Cerebellar cortex (tissue), 1 donor: ENCODE measurements around the gene PAX7.

Experiments
- DNase-seq: peaks from one replicate; pipeline ENCODE4 v3.0.0-alpha.2; 2015; ENCODE audit warnings: low spot score

PAX7 gene

DNA sequence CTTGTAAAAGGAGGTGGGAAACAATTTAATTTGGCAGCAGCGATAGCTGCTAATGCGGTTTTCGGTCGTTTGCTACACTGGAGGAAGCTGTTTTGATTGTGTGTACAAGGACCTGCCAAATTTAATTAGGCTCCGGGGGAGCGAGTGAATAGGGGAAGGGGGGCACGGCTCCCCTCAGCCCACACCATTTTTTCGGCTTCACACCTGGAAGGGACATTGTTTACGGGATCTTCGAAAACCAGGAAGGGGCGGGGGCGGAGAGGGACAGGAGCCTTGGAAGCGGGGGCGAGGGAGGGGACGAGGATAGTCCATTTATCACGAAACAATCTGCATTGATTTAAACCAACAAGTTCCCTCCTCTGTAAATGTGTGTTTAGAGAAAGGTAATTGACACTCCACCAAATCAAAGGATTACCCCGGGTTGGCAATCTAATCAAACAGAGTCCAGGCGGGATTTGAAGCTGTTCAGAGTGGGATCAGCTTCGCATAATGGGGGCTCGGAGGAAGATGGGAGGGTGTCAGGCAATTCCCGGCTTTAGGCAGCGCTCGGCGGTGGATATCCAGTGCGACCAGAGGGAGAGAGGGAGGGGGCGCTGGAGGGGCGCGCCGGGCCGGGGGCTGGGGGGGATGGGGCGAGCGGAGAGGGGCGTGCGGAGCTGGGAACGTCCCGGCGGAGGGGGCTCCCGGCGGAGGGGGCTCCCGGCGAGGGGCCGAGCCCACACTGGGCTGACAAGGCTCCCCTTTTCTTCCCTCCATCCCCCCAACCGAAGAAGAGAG lies 9.8 kb downstream of the PAX7 start:
- DNase-seq, result no peak

DNA sequence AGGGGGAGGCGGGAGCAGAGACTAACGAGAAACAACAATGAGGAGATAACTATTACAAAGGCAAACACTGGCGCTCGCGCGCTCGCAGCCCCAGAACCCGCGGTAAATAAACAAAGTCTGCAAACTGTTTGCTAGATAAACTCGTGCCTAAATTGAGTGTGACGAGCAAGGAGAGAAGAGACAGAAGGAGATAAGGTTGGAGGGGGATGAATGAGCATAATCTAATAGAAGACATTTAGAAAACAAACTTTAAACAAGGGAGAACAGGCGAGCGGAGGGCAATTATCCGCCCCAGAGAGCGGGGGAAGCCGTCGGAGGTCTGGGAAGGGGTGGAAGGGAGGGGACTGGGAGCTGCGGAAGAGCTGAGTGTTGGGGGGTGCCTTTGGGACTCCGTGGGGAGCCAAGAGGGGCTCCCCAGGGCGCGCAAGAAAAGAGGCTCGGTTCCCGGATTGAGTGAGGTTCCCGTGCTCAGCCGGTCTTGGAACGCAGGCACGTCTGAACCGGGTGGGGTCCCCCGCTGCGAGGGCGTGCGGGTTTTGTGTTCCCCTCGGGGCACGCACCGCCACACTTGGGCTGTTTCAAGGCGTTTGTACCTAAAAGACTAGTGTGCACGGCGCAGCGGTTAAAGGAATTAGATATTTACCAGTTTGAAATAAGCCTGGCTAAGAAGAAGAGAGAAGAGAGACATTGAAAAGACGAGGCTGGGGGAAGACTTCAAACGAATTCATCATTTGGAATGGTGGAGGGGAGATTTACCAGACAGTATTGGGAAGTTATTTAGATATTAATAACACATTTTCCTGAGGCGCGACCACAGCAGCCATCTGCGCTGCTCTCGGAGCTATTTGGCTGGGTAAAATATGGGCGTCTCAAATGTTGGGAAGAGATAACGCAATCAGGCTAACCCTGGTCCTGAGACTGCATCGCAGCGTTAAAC lies 10.6 kb downstream of the PAX7 start:
- DNase-seq, result no peak

DNA sequence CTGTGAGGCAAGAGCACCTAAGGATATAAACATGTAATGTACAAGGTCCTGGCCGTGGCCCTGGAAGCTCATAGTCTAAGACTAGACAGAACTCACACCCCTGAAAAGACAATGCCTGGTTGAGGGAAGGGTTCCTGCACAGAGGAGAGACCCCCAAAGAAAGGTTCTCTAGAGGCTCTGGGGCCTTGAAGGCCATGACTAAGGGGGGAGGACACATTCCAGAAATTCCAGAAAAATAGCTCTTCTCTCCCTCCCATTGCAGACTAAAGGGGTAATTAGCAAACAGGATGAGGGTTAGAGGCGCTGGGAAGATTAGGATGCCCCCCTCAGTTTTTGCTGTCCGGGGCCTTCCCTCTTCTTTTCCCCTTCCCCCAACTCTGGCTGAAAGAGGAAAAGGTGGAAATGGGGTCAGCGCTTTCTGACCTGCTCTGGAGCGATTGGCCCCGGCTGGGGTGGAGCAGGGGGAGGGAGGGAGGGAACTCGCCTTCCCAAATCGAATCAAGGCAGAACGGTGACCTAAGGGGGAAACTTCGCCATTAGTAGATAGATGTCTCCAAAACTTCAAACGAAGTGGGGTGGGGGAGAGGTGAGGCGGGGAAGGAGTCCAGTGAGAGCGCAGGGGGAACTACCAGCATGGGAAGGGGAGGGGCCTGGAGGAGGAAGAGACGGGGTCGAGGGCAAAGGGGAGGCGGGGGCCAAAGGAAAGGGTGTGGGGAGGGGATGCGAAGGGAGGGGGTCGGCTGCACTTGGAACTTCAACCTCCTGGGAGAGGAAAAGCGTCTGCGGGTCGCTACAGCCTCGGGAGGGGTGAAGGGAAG lies 11.8 kb downstream of the PAX7 start:
- DNase-seq, result no peak

DNA sequence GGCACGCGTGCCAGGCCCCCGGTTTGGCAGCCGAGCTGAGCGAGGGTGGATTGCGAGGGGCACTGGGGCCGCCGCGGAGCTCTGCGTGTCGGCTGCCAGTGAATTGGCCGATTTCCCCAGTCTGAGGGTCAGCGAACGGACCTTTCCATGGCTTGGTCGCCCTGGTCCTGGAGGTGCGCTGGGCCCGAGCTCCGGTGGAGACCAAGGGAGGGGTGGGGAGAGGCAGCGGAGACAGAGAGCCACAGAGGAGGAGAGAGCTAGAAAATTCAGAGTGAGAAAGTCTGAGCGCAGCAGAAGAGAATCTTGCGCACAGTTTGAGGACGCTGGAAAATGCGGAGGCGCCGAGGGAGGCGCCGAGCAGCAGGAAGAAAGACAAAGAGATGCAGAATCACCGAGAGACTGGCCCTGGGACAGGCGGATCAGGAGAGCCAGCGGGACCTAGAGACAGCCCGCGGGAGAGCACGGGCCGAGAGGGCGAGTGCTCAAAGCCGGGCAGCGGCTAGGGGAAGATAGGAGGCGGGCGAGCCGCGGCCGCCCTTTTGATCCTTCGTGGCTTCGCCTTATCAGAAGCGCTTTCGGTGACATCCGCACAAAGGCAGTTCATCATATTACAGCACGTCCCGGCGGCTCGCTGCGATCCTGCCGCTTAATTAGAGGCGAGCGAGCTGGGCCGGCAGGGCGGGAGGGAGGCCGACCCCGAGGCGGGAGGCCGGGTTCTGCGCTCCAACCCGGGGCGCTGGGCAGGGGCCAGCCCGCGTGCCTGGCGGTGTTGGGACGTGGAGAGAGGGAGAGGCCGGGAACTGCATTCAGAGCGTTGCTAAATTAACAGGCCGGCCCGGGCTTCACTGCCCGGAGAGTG lies 12.7 kb downstream of the PAX7 start:
- DNase-seq, result no peak

DNA sequence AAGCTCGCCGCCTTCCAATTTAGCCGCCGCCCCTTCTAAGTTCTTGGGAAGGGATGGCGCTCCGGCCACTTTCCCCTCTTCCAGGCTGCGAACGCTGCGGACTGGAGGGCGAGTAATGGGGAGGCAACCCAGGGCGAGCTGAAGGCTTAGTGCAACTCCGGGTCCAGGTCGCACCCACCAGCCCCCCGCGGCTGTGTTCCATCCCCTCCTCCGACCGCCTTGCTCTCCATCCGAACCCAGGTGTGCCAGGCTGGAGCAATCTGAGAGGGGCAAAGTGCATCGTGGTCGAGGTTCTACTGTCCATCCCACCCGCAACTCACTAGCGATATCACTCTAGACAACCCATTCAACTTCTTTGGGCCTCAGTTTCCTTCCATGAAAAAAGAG lies 13.4 kb downstream of the PAX7 start:
- DNase-seq, result no peak

DNA sequence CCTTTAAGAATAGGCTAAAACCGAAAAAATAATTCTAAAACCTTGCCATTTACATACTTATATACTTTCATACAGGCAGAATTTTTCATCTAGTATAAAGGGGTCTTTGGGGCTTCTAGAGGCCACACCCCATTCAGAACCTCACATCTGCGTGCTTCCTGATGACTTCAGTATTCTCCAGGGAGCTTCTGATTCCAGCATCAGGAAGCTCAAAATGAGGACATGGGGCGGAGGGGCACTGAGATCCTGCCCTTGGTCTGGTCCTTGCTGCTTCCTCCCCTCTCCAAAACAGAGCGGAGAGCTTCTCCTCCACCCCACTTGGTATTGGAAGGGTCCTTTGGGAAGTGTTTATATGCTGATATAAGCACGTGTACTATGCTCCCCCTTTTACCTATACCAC lies 13.8 kb downstream of the PAX7 start:
- no peak for DNase-seq

DNA sequence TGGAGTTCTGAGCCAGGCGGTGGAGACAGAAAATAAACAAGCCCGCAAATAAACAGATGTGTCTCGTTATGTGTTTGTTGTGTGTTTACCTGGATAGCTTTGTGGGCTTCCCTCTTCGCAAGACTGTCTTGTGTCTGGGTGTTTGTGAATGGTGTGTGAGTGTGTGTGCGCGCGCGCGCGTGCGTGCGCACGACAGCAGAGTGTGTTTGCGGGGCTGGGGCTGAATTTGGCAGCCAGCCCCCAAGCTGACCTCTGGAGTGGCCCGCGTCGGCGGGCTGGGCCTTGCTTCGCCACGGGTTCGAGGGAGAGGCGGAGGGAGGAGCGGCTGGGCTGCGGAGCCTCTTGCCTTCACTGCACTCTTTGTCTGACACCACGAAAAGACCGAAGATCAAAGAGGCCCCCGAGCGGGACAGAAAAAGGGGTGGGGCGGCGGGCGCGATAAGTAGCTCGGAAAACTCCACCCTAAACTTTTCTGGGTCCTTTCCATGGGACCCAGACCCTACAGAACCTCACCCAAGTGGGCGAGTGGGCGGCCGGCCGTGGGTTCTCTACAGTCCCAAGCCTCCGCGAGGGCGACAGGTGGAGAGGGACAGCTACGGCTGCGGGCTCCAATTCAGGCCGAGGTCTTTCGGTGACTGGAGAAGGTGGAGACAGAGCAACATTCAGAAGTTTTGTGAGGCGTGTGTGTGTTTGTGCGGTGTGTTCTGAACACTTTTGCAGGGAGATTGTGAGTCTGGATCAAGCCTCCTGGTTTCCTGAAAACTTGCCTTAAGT lies 14.5 kb downstream of the PAX7 start:
- no peak for DNase-seq

DNA sequence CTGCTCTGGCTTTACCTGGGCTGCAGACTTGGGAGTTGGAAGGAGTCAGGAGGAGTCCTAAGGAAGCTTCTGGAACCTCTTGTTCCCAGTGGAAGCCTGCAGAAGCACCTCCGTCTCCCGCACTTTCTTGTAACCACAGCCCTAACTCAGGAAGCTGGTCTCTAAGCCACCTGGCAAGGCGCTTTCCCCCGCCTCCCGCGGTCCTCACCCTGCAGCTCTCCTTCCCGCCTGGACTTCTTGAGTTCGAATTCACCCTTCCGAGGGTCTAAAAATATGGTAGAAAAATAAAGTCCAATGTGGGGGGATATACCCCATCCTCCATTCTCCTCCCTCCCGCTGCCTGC lies 15.1 kb downstream of the PAX7 start:
- DNase-seq, result no peak

DNA sequence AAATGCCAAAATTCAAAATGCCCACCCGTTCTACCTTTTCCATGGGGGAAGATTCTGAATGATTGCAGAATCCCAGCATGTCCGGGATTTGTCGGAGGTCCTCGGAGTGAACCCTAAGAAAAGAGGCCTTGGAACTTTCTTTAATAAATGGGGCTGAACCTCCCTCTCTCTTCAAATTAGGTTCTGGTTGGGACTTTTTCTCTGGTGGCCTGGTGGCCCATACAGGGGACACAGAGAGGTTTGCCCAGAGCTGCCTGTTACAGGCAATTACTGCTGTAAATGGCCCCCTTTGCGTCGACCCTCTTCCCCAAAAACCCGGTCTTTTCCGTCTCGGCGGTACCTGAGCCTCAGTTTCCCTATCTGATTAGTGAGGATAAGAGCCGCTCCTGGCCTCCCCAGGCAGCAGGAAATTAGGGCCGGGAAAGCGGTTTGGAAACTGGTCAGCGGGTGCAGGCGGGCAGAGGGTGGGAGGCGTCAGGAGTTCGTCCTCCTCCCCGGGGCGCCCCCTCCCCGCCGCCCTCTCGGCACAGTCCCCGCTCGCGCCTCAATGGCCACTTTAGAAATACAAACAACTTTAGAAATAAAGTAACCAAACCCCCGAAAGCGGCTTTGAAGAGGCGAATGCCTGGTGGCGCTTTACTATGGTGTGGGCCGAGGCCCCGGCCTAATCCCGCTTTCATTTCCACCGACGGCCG lies 15.6 kb downstream of the PAX7 start:
- no peak for DNase-seq

- DNase-seq, result no peak
Measured at GRCh38 chr1:18646786-18647410, 16.3 kb downstream of the PAX7 start.

- no peak for DNase-seq
Measured at GRCh38 chr1:18647681-18648214, 17.1 kb downstream of the PAX7 start.

- DNase-seq, result no peak
Measured at GRCh38 chr1:18649693-18650370, 19.2 kb downstream of the PAX7 start.

DNA sequence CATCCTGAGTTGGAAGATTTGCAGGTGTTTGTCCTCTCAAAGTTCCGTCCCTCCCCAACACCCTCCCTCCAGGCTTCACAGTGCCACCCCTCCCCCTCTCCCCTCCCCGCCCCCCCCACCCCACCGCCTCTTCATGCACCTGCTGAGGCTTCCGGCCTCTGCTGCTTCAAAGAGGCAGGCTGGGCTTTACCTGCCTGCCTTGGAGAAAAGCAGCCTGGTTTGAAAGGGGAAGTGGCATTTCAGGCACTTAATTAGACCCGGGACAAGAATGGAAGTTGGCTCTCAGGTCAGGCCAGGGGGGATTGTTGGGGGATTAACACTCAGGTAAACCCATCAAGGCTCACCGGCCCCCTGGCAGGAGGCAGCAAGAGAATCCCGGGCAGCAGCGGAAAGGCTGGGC lies 21.1 kb downstream of the PAX7 start:
- DNase-seq, result no peak

GRCh38 chr1:18652791-18653190 lies 22.1 kb downstream of the PAX7 start:
- no peak for DNase-seq

DNA sequence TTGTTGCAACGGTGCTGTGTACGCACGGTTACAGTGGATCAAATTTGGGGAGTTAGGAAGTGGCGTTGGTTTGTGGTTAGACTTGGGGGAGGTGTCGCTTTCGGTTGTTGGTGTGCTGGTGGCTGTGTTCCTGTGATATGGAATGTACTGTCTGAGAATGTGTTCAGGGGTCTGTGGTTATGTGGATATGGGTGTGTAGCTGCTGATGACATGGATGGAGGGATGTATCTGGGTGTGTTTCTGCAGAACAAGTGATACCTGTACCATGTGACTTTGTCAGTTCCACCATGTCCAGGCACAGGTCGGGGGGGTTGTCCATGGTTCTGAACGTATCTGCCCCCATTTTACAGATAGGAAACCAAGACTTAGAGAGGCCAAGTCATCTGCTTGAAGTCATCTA lies 22.7 kb downstream of the PAX7 start:
- DNase-seq, result no peak

DNA sequence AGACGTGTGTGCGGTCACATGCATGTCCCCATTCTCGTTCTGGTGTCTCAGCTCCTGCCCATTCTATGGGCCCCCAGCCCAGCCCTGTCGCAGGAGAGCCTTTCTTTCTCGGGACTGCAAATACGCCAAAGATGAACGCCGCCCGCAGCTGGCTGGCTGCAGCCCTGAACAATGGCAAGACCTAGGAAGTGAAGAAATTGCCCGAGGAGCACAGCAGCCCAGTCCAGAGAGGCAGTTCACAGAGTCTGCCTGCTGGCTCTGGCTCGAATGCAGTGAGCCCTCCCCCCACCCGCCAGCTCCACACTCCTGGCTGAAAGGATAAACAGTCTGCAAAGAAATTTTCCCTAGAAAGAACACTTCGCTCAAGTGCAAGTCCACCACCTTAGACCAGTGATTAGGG lies 23.3 kb downstream of the PAX7 start:
- DNase-seq, result no peak

DNA sequence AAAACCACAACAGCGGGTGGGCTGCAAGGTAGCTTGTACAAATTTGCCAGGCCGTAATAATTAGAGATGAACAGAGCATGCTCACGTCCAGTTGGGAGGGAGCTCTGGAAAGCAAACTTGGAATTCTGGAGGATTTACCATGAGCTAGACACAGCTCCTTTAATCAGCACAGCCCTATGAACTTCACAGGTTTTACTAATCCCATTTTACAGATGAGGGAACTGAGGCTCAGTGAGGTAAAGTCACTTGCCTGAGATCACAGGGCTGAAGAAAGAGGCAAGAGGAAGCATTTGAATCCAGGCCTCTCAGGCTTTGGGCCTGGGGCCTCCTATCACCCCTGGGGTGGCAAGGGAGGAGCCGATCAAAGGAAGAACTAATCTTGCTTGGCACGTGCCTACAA lies 24.0 kb downstream of the PAX7 start:
- DNase-seq, result no peak

DNA sequence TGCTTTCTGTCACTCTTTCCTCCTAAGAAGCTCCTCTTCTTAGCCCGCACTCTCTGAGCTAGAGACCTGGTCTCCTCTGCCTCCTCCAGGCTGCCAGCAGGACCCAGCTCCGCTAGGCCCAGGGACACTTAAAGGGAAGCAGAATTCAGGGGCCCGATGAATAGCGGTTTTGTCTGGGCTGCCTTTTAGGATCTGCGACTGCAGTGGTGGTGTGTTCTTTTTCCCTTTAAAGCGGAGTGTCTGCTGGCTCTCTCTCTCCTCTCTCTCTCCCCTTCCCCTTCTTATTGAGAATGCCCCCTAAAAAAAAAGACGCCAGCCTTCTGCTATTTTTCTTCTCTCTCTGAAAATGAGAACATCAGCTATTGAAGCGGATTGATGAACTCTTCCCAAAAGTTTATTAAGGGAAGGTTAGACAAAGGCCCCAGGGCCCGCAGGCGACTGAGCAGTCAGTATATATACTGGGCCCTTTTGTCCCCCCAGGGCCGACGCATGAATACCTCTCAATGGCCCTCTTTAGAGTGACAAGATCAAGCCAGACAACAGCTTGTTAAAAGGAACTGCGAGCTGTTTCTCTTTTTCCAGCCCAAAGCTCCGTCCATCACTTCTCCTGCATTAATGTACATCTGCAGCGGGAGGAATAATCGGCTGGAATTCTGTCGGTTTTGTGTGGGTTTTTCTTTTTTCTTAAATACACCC lies 27.0 kb downstream of the PAX7 start:
- no peak for DNase-seq
